Stimulated activated CD4-positive, alpha-beta T cell treated with anti-CD3 and anti-CD28 coated beads, Interleukin-1b, Interleukin-23, amount 100 ng/mL, for 4 hours (primary cell): ENCODE measurements around the gene YBX1.
"Not testable (repeated sequence)": the region's sequence is repeated elsewhere in the genome, so short reads cannot be mapped to it uniquely, and the experiment has no call there.

Source experiments
- DNase-seq, 2 donors: peaks; one replicate each; pipeline ENCODE4 v3.0.0-alpha.2; 2020; ENCODE audit warnings: low read depth in 2 of 2

Gene YBX1

GRCh38 chr1:42748021-42748420 lies 65.8 kb downstream of the YBX1 start:
- no peak for DNase-seq

DNA sequence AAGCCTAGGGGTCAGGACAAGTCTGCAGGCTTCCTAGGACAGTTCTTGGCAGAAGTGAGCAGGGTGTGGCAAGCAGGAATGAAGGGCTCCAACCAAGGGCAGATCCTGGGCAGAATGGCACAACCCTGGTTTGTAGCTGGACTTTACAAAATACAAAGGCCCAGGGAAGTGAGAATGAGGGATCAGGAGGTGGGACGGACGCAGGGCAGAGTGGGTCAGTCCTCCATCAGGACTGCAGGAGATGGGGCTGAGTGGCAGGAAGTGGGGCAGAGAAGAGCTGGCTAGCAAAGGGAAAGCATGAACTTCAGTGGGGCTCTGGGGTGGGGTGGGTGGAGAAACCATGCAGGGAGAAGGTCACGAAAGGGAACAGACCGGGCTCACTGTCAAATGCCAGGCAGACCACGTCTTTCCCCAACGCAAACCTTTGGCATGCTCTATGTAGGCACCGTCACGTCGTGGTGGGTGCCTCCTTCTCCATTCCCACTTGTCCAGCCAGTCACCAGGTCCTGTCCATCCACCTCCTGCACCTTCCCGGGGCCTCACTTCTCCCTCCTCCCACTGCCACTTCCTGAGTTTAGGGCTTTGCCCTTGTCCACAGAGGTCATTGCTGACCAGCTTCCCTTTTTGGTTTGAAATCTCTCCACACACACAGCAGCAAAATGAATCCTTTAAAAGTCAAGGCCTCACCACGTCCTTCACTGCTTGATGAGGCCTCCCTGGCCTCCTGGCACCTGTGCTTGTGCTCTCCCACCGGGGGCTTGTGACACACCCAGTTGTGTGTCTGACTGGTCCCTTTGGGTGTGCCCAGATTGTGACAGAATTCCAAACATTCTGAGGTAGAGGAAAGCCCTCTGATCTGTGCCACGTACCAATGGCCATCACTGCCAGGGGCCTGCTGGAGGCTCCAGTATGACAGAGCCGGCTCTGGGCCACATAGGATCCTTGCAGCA lies 66.5 kb downstream of the YBX1 start:
- no peak for DNase-seq

GRCh38 chr1:42750041-42750440 lies 67.8 kb downstream of the YBX1 start:
- DNase-seq: no peak

DNA sequence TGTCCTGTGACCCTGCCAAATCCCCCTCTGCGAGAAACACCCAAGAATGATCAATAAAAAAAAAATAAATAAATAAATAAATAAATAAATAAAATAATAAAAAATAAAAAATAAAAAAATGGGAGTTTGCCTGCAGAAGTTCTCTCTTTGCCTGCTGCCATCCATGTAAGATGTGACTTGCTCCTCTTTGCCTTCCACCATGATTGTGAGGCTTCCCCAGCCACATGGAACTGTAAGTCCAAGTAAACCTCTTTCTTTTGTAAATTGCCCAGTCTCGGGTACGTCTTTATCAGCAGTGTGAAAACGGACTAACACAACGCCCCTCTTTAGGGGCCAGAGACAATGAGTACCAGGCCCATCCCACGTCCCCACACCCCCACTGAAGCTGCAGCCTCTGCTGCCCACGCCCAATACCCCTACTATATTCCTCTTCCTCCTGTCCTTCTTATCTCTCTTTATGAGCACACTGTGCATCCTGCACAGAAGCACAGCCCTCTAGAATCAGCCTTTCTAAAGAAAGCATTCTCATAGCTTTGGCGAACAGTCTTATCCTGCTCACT lies 69.4 kb downstream of the YBX1 start:
- DNase-seq: not testable (repeated sequence)

DNA sequence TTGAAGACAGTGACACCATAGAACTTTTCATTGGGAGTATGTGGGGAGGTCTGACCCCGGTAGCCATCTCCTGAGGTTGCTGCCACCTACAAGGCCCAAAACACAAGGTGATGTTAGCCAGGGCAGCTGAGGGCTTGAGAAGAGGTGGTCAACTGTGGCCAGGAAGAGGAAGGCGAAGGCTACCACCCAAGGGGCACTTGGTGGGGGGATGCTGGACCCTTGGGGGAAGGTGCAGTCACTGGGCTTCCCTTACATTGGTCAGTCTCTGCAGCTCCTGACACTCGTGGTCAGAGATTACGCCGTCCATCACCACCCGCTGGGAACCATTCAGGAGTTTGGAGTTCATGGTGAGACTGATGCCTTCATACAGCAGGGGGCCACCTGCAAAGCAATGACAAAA lies 70.1 kb downstream of the YBX1 start:
- DNase-seq: no peak

DNA sequence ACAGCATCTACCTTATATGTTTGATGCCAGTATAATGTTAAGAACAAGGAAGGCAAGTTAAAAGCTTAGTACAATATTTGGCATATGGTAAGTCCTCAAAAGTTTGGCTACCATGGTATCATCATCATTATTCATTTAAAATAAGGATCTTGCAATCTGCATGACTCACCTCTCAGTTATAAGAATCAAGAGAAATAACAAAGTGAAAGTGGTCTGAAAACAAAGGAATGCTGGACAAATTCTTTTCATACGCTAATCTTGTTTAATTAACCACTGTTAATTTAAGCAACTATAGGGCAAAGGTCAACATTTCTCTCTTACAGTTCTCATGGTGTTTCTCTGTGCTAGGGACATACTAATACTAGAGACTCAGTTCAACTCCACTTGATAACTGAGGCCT lies 70.9 kb downstream of the YBX1 start:
- no peak for DNase-seq
